HG03095 (cell line): ENCODE measurements around the gene CLEC2B.

Source experiments
- ATAC-seq: cut with Tn5 transposase; IDR thresholded peaks from one replicate; pipeline ENCODE4 v1.9.1; 2021; ENCODE audit warnings: moderate library complexity; ENCODE audit not compliant: unreplicated experiment

The CLEC2B gene

GRCh38 chr12:9810671-9811070, 58.5 kb downstream of the CLEC2B start:
- no peak for ATAC-seq

- no peak for ATAC-seq
These were observed 59.3 kb downstream of the CLEC2B start for GRCh38 chr12:9809866-9810265.

GRCh38 chr12:9809338-9809737, 59.8 kb downstream of the CLEC2B start:
- ATAC-seq = no peak

DNA sequence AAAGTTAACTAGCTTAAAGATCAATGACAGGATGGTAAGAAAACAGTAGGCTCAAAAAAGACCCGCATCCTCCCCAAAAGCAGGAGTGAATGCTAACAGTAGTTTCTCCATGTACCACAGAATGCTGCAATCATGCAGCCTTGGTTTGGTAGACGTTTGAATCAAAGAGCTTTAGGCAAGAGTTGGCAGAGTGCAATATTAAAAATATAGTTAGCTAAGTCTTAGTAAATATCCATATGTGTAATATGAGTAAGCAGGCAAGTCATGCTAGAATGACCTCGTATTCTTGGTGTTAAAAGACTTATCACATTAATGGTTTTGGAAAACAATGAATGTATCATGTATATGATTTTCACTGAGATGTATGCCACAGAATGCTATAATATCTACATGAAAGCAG, 60.6 kb downstream of the CLEC2B start:
- no peak for ATAC-seq

- no peak for ATAC-seq
These were observed 62.4 kb downstream of the CLEC2B start for GRCh38 chr12:9806714-9807113.

- no peak for ATAC-seq
These were observed 63.3 kb downstream of the CLEC2B start for GRCh38 chr12:9805883-9806282.
